HFF-Myc (cell line): ENCODE results near the gene CHRM5.

Experiments
- DNase-seq: peaks from one replicate; pipeline ENCODE4 v3.0.0-alpha.2; 2011; ENCODE audit warnings: low read depth; ENCODE audit errors: extremely low read depth
- H3K4me3 ChIP-seq: replicated peaks from 2 replicates; pipeline ENCODE4 v1.5.1; 2011; ENCODE audit warnings: low read depth, mild to moderate bottlenecking, control low read depth, low read length
- CTCF ChIP-seq: IDR thresholded peaks from 2 replicates; pipeline ENCODE4 v1.5.1; 2012; ENCODE audit warnings: mild to moderate bottlenecking, low read depth, low read length, control low read depth; ENCODE audit errors: missing control alignments

Gene CHRM5

DNA sequence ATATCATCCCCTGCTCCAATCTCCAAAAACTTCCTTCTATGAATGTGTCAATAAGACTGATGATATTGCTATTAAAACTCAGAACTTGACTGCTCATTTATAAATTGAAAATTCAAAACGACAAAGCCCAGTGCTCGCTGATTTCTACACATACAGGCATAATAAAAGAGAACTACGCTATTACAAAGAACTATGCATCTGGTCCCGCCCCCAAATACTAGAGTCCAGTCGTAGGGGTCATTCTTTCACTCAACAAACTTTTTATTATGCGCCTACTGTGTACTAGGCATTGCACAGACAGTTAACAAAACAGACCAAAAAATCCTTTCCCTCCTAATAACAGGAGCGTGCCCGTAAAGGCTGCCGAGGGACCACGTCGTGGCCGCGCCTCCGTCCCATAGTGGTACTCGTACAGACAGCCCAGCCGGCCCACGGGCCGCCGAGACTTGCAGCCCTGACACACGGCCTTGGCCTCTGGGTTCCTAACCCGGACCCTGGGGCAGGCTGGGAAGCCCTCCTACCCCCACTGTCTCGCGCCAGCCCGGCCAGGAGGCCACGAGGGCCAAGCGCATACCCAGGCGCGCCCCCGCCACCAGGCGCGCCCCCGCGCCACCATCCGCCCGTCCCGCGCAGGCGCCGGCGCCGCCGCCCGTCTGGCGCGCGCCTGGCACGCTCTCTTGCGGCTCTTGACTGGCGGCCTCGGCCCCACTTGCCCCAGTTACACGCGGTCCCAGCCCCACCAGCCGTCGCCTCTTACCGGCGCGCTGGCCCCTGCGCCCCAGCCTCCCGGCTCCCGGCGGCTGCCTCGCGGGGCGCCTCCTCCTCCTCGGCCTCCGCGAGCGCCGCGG, 70.0 kb downstream of the CHRM5 start:
- no peak for DNase-seq
- no peak for TF ChIP-seq CTCF
- H3K4me3 ChIP-seq, result peak overlapping the region; percentile 76

- TF ChIP-seq CTCF, result no peak
- no peak for DNase-seq
- H3K4me3 ChIP-seq, result peak within 1 kb of the TSS; percentile 76
Measured at GRCh38 chr15:34038871-34039789, 70.8 kb downstream of the CHRM5 start, which contains the start of gene AVEN. Gene AVEN (minus strand): TSS chr15:34039204. CDS start chr15:34039046, 158 bp downstream.

- peak overlapping the region; percentile 76 for H3K4me3 ChIP-seq
- TF ChIP-seq CTCF, result no peak
Measured at GRCh38 chr15:34039790-34040113, 71.5 kb downstream of the CHRM5 start.

DNA sequence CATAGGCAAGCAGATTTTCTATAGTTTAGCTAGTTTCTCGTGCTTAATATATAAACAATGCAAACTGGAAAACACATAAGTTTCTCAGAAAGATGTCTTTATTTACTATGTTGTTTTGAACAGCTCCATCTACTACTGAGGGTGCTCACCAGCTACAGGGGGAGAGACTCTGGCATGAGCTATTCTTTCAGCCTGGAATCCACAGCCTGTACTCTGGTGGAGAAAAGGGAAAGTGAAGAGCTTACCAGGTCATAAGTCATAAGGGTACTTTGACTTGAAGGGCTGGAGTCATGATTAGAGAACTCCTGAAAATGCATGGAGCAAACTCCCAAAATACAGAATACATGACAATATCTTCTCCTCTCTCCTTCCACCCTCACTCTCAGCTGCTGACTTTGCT, 75.1 kb downstream of the CHRM5 start:
- no peak for DNase-seq
- no peak overlapping the region for H3K4me3 ChIP-seq
- TF ChIP-seq CTCF, result no peak

More at GRCh38 chr15:34039790-34040113, 71.5 kb downstream of the CHRM5 start:
- DNase-seq, result no peak

DNA sequence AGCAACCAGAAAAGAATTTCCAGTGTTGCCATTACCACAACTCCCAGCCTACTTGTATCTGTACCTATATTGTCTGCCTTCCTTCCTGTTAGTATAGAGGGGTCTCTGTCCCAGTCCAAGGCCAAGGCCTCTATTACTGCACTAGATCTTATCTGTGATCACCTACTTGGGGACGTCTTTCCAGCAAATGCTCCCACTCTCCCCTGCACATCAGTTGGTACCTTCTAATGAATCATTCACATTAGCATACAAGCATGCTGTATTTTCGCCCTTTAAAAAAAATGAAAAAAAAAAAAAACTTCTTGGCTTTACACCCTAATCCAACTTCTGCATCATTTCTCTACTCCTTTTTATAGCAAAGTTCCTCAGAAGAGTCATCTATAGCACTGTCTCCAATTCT, 75.5 kb downstream of the CHRM5 start:
- TF ChIP-seq CTCF, result no peak
- no peak overlapping the region for H3K4me3 ChIP-seq
- DNase-seq, result no peak

- no peak for DNase-seq
- no peak for TF ChIP-seq CTCF
- no peak overlapping the region for H3K4me3 ChIP-seq
Measured at GRCh38 chr15:34046471-34047145, 78.3 kb downstream of the CHRM5 start.
